Naive B cell (primary cell): ENCODE results near the gene FMNL3. TPM values are rescaled to one million over a fixed set of nuclear protein-coding genes. Genes with fewer than 3 reads are reported as not detected.

Experiments used
- ATAC-seq, 2 donors: fragments of 150-1000 bp; cut with Tn5 transposase; 2 replicates each; pipeline ENCODE4 v1.10.0; 2021; ENCODE audit warnings: low read depth in 2 of 2, mild to moderate bottlenecking in 2 of 2, moderate library complexity in 2 of 2
- DNase-seq: peaks from one replicate; pipeline ENCODE4 v3.0.0; 2022
- H3K27ac Mint-ChIP-seq, 6 donors: one replicate each; pipeline ENCODE4 v1.8.0; 2020 to 2022; ENCODE audit warnings: mild to moderate bottlenecking in 6 of 6, mixed read lengths in 6 of 6, moderate library complexity in 5 of 6, inconsistent platforms in 2 of 6
- H3K27me3 Mint-ChIP-seq, 3 donors: one replicate each; pipeline ENCODE4 v1.8.0; 2021 to 2022; ENCODE audit warnings: mixed read lengths in 3 of 3, mild to moderate bottlenecking in 1 of 3
- H3K36me3 Mint-ChIP-seq, 2 donors: one replicate each; pipeline ENCODE4 v1.8.0; 2020 to 2022; ENCODE audit warnings: mixed read lengths in 2 of 2, inconsistent platforms in 1 of 2, mild to moderate bottlenecking in 1 of 2
- H3K4me1 Mint-ChIP-seq, 3 donors: one replicate each; pipeline ENCODE4 v1.8.0; 2020 to 2022; ENCODE audit warnings: mixed read lengths in 3 of 3, inconsistent platforms in 1 of 3, mild to moderate bottlenecking in 1 of 3, moderate library complexity in 1 of 3
- H3K4me3 Mint-ChIP-seq, 8 donors: one replicate each; pipeline ENCODE4 v1.8.0; 2020 to 2022; ENCODE audit warnings: mild to moderate bottlenecking in 8 of 8, mixed read lengths in 8 of 8, moderate library complexity in 8 of 8, inconsistent platforms in 2 of 8
- H3K9me3 Mint-ChIP-seq, 7 donors: one replicate each; pipeline ENCODE4 v1.8.0; 2020 to 2022; ENCODE audit warnings: mixed read lengths in 7 of 7, mild to moderate bottlenecking in 5 of 7, inconsistent platforms in 2 of 7, moderate library complexity in 1 of 7
- polyA plus RNA-seq, 6 donors: library from polyadenylated mRNA; unstranded; fragments of 300-500 nt; fragmentation: Illumina TruSeq; gene quantifications; one replicate each; pipeline ENCODE4 v1.2.3, GENCODE V29; 2021; ENCODE audit warnings: low read depth in 6 of 6

The FMNL3 gene
- polyA plus RNA-seq, 6 donors from 2014 or later = 1.6 to 18.3 (median 15.2) TPM

DNA sequence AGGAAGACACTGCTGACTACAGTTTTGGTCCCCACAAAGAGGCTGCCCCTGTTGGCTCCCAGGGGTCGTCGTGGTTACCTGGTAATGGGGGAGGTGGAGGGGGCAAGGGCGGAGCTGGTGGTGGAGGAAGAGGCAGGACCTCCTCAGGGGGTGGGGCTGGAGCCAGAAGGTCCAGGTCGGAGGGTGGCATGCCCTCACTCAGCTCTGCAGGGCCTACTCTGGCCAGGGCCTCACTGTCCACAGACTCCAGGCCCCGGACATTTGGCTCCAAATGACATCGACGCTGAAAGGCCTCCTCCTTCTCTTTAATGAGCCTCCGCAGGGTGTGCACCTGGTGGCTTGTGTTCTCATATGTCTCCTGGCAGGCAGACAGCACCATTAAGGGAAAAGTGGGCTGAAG, 55.4 kb downstream of the FMNL3 start:
- no peaks in the 10 kb centered on the region for H3K27me3 Mint-ChIP-seq
- H3K4me1 Mint-ChIP-seq = peaks cover 23 to 38% (median 35%) of the 10 kb centered on the region in 3 donors
- no peaks in the 10 kb centered on the region for H3K9me3 Mint-ChIP-seq
- peak overlapping the region in 4 of 6 donors; percentile 59 to 84 (median 68) for H3K27ac Mint-ChIP-seq
- DNase-seq (no peak), ATAC-seq (no peak)
- no peak overlapping the region for H3K4me3 Mint-ChIP-seq
- H3K36me3 Mint-ChIP-seq = peaks cover 16 to 59% of the 10 kb centered on the region in 2 donors

DNA sequence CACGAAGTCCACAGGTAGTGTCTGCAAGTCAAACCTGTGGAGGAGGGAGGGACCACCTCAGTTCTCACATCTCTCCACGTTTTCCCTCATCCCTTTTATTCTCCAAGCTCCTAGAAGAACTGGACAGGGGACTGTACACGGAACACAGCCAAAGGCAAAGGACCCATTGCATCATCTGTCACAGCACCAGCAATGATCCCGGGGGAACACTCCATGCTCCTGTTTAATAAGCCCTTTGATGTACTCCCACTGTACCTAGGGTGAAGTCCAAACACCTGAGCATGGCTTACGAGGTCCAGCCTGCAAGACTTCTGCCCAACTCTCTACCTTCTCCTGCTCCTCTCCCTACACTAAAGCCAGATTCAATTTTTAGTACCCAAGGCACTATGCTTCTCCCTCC, 57.3 kb downstream of the FMNL3 start:
- Mint-ChIP-seq H3K4me1 (peaks cover 36 to 44% (median 40%) of the 10 kb centered on the region in 3 donors), H3K4me3 (no peak overlapping the region)

DNA sequence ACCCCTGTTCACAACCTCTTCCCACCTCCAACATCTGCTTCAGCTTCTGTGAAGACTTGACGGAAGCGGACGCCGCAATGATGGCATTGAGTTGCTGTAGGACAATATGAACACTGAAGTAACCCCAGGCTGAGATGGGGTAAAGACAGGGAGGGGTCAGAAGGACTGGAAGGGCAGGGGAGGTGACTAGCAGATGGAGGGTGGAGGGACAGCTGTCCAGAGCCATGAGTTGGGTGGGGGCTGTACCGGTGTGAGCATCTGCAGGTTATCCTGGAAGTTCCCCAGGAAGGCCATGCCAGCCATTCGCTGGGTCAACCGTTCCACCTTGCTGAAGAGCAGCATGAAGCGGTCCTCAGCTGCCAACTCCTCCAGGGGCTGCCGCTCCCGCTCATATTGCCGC, 57.8 kb downstream of the FMNL3 start:
- no peak for DNase-seq
- no peaks in the 10 kb centered on the region for H3K9me3 Mint-ChIP-seq
- peak overlapping the region in 4 of 6 donors; percentile 53 to 79 (median 58) for H3K27ac Mint-ChIP-seq
- H3K27me3 Mint-ChIP-seq = no peaks in the 10 kb centered on the region
- H3K36me3 Mint-ChIP-seq = peaks cover 12 to 48% of the 10 kb centered on the region in 2 donors
- H3K4me3 Mint-ChIP-seq = no peak overlapping the region
- peaks cover 41 to 46% (median 43%) of the 10 kb centered on the region in 3 donors for H3K4me1 Mint-ChIP-seq
- ATAC-seq = no peak

More for the DNA sequence above, 57.3 kb downstream of the FMNL3 start:
- Mint-ChIP-seq H3K27me3 (no peaks in the 10 kb centered on the region), H3K9me3 (no peaks in the 10 kb centered on the region), H3K27ac (peak overlapping the region in 4 of 6 donors; percentile 36 to 76 (median 44)), H3K36me3 (peaks cover 16 to 52% of the 10 kb centered on the region in 2 donors)
- no peak for ATAC-seq
- no peak for DNase-seq

DNA sequence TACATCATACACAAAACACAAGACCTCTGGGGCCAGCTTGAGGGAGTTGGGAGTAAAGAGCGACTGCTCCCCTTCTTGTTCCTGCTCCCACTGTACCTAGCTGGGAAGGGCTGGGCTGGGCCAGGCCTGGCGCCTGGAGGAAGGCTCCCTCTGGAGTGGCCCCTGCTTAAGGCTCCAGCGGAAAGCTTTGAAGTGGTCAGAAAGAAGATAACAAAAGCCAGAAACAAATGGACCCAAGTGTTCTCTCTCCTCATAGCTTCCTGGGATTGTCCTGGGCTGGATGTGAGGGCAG, 58.5 kb downstream of the FMNL3 start:
- H3K4me1 Mint-ChIP-seq = peaks cover 41 to 47% (median 43%) of the 10 kb centered on the region in 3 donors
- H3K36me3 Mint-ChIP-seq = peaks cover 10 to 40% of the 10 kb centered on the region in 2 donors
- no peak for ATAC-seq
- H3K27me3 Mint-ChIP-seq = no peaks in the 10 kb centered on the region
- H3K9me3 Mint-ChIP-seq = no peaks in the 10 kb centered on the region
- H3K27ac Mint-ChIP-seq = peak overlapping the region in 5 of 6 donors; percentile 60 to 84 (median 75)
- no peak for DNase-seq
- H3K4me3 Mint-ChIP-seq = no peak overlapping the region

DNA sequence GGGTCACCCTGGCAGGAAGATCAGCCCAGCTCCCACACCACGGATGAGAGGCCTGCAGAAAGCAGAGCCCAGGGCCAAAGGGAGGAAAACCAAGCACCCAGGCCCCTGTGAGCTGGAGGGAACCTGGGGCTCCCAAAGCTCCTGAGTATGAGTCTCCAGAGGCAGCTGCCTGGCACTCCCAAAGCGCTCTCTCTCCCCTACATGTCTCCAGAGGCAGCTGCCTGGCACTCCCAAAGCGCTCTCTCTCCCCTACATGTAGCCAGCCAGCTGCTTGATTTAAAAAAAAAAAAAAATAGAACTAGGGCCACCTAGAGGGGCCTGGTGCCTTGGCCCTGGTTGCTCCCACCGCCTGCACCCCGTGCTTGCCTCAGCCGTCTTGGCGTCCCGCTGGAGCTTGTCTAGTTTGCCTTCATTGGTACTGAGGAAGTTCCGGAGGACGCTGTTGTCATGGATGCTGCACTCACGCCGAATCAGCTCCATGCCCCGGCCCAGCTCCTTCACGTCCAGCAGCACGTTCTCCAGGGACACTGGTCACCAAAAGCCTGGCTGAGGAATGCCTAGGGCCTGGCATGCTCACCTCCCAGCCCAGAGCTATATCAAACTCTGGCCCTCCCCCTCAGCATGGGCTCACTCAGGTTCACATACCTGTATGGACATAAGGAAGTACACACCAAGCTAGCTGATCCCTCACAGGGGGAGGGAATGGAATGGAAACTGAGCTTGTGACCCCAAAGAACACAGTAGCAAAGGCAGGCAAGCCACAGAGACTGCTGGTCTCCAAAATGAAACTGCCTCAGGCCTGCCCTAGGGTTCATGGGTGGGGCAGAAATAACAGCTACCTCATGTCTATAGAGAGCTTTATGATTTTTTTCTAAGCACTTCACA, 59.1 kb downstream of the FMNL3 start:
- Mint-ChIP-seq H3K36me3 (peaks cover 10 to 36% of the 10 kb centered on the region in 2 donors), H3K4me1 (peaks cover 40 to 45% (median 41%) of the 10 kb centered on the region in 3 donors), H3K27me3 (no peaks in the 10 kb centered on the region), H3K4me3 (no peak overlapping the region), H3K27ac (peak overlapping the region in 5 of 6 donors; percentile 60 to 84 (median 75)), H3K9me3 (no peaks in the 10 kb centered on the region)
- DNase-seq (no peak), ATAC-seq (no peak)

DNA sequence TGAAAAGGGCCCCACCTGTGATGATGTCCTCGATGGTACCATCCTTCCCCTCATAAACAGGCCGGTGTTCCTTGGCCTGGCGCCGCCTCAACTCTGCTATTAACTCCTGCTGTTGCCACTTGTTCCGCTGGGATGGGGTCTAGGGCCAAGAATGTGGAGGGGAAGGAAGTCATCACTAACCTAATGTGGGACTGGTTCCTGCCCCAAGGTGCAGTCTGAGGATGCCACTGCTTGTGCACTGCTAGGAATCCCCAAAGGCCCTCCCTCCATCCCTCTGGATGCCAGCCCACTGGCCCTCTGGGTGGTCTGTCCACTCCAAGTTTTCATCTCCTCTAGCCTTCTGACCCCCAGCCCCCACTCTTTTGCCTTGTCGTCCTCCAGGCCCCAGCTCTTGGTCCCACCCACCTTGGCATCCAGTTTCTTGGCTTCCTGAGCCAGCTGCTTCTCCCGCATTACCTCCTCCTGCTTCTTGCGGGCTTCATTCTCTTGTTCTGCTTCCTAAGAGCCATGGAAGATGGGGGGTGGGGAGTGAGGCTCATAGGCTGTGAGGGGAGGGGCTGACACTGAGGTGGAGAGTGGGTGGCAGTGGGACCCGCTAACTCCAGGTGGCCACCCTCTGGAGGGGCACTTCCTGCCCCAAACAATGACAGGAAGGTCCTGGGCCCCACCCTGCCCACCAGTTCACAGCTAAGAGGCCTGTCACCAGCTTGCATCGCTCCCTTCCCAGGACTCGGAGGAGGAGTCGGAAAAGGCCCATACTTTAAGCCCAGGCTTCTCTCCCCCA, 60.1 kb downstream of the FMNL3 start:
- DNase-seq (no peak), ATAC-seq (no peak)
- no peaks in the 10 kb centered on the region for H3K27me3 Mint-ChIP-seq
- no peaks in the 10 kb centered on the region for H3K9me3 Mint-ChIP-seq
- peak overlapping the region in 1 of 6 donors; percentile 79 for H3K27ac Mint-ChIP-seq
- H3K4me1 Mint-ChIP-seq = peaks cover 30 to 37% (median 33%) of the 10 kb centered on the region in 3 donors
- no peak overlapping the region for H3K4me3 Mint-ChIP-seq
- peaks cover 10 to 28% of the 10 kb centered on the region in 2 donors for H3K36me3 Mint-ChIP-seq

DNA sequence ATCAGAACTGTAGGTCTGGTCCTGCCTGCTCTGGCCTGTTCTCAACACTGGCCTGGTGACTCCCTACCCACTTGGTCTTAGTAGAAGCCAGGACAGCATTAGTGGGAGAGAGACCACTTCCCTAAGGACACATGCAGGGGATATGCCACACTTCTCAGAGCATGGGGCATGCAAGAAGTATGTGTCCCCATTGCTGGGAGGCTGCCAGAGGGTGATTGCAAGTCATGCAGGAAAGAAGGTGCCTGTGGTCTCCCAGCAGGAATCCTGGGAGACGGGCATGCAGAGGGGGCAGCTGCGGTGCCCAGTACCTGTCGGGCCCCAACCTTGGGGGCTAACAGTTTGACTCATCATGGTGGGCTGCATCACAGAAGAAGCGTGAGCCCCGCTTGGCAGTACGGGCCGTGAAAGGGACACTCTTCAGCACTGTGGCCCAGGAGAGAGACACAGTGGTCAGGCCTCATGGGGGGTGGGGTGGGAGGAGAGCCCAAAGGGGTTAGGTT, 60.8 kb downstream of the FMNL3 start:
- Mint-ChIP-seq H3K4me3 (no peak overlapping the region), H3K9me3 (no peaks in the 10 kb centered on the region), H3K27ac (peak overlapping the region in 3 of 6 donors; percentile 65 to 82 (median 79)), H3K36me3 (peaks cover 10 to 28% of the 10 kb centered on the region in 2 donors), H3K4me1 (peaks cover 28 to 37% (median 32%) of the 10 kb centered on the region in 3 donors), H3K27me3 (no peaks in the 10 kb centered on the region)
- no peak for ATAC-seq
- DNase-seq = no peak

DNA sequence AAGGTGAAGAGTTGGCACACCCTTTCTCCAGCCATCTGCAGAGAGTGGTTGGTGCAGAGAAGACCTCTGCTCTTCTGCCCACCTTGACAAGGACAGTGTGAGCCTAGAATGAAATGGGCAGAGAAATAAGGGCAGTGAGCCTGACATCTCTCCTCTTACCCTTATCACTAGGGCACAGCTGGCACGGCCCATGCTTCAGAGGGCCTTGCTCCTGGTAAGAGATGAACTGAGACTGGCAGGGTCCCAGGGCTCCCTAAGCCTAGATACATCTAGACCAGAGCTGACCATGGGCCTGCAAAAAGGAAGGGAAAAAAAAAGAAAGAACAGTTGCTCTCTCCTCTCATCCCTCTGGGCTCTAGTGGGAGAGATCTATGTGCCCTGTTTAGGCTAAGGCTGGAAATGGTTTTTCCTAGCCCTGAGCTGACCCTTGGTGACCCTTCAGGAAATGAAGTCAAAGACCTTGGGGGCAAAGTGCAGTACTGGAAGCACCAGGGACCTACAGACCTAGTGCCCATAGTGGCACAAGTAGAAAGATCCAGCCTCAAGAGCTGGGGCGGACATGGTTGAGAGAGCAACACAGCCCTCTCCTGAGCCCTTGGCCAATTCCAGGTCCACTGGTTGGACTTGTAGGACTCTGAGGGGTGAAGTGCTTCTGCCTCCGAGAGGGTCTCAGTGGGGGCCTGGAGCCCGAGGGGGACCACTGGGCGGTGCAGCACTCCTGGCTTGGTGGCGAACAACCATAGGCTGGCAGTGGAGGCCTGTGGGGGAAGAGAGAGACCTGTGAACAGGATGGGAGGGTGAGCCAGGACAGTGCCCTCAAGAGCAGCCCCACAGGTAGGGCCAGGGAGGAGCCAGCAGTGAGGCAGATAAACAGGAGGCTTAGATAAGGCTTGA, 61.8 kb downstream of the FMNL3 start:
- H3K27ac Mint-ChIP-seq = peak overlapping the region; percentile 45 to 90 (median 78)
- H3K27me3 Mint-ChIP-seq = no peaks in the 10 kb centered on the region
- H3K4me1 Mint-ChIP-seq = peaks cover 32 to 33% (median 32%) of the 10 kb centered on the region in 3 donors
- H3K36me3 Mint-ChIP-seq = peaks cover 10 to 26% of the 10 kb centered on the region in 2 donors
- ATAC-seq (no peak), DNase-seq (no peak)
- no peaks in the 10 kb centered on the region for H3K9me3 Mint-ChIP-seq
- H3K4me3 Mint-ChIP-seq = peak overlapping the region in 5 of 8 donors; percentile 33 to 88 (median 71)

DNA sequence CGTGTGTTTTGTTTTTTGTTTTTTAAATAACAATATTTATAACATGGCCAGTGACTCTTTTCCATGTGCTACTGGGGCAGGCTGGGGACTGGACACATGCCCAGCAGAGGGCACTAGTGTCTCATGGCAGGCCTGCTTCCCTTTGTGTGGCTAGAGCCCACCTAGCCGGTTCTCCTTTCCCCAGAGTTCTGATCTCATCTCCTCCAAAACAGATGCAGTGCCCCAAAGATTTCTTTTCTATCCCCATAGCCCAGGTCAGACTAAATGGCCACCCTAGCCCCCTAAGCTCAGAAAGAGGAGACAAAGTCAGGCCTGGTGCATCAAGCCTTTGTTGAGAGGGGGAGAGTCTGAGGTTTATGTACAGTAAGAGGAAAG, 62.6 kb downstream of the FMNL3 start:
- Mint-ChIP-seq H3K27me3 (no peaks in the 10 kb centered on the region), H3K36me3 (peaks cover 6 to 18% of the 10 kb centered on the region in 2 donors), H3K27ac (peak overlapping the region; percentile 75 to 93 (median 82)), H3K9me3 (no peaks in the 10 kb centered on the region), H3K4me3 (peak overlapping the region in 7 of 8 donors; percentile 16 to 88 (median 71)), H3K4me1 (peaks cover 32 to 39% (median 36%) of the 10 kb centered on the region in 3 donors)
- ATAC-seq (peak; percentile 98 to 99), DNase-seq (peak; percentile 81)

DNA sequence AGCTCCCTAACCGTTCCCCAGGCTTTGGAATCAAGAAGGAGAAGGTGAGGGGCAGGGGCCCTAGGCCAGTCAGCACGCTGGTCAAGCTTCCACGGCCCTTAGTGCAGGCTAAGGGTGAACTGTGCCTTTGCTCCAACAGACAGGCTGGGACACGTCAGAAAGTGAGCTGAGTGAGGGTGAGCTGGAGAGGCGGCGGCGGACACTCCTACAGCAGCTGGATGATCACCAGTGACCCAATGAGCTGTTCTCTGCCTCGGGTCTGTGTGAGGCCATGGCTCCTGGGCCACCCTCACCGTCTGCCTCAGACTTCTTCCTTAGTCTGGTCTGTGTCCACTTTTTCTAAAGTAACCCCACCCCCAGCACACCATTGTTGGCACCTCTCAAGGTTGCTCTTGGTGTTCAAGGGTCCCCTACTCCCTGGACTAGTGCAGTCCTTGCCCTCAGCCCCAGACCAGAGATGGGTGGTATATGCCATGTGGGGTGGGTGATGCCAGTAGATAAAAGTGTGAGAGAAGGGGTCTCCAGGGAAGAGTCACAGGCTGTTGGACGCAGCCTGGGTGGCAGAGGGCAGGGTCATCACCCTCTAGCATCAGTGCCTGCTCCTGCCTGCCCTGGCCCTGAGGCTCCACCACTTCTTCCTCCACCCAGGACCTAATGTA, 63.1 kb downstream of the FMNL3 start:
- ATAC-seq (peak; percentile 10 to 17), DNase-seq (no peak)
- Mint-ChIP-seq H3K27ac (peak overlapping the region; percentile 75 to 93 (median 82)), H3K27me3 (no peaks in the 10 kb centered on the region), H3K9me3 (no peaks in the 10 kb centered on the region), H3K4me1 (peaks cover 37 to 43% (median 41%) of the 10 kb centered on the region in 3 donors), H3K4me3 (peak overlapping the region in 1 of 8 donors; percentile 33), H3K36me3 (peaks cover 3 to 13% of the 10 kb centered on the region in 2 donors)

DNA sequence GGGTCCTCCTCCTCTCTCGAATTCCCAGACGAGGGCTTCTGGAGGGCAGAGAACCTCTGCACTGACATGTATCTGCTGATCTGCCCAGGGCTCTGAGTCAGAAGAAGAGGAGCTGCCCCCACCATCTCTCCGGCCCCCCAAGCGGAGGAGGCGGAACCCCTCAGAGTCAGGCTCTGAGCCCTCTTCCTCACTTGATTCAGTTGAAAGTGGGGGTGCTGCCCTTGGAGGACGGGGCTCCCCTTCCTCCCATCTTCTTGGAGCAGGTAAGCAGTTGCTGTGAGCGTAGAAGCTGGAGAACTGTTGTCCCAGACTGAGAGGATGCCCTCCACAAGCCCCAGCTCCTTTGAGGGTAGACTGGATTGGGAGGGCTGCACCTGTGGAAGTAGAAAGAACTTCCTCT, 64.1 kb downstream of the FMNL3 start:
- Mint-ChIP-seq H3K27me3 (no peaks in the 10 kb centered on the region), H3K9me3 (no peaks in the 10 kb centered on the region), H3K4me3 (no peak overlapping the region), H3K4me1 (peaks cover 42 to 47% (median 43%) of the 10 kb centered on the region in 3 donors), H3K36me3 (peaks cover 0 to 10% of the 10 kb centered on the region in 2 donors), H3K27ac (peak overlapping the region in 2 of 6 donors; percentile 24 to 47)
- ATAC-seq = no peak
- no peak for DNase-seq

DNA sequence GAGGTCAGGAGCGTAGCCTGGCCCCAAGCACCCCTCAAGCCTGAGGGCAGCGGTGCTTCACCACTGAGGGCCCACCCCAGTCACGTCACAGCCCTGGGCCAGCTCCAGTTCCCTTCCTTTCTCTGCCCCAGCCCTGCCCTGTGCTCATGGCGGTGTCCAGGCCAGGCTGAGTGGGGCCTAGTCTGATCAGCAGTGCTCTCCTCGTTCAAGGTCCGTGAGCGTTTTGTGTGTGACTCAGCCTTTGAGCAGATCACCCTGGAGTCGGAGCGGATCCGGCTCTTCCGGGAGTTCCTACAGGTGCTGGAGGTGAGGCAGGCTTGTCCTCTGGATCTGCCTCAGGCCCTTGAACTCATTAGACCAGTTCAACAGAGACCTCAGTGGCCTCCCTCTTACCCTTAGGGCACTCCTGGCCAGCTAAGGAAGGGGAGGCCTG, 64.8 kb downstream of the FMNL3 start:
- Mint-ChIP-seq H3K4me1 (peaks cover 41 to 47% (median 45%) of the 10 kb centered on the region in 3 donors), H3K4me3 (no peak overlapping the region), H3K9me3 (no peaks in the 10 kb centered on the region), H3K27ac (peak overlapping the region in 3 of 6 donors; percentile 6 to 78 (median 33)), H3K27me3 (no peaks in the 10 kb centered on the region), H3K36me3 (peaks cover 0 to 10% of the 10 kb centered on the region in 2 donors)
- no peak for DNase-seq
- ATAC-seq = no peak
